A673 (cell line): Measurements from ENCODE around the gene MAP3K3.
"Not testable (repeated sequence)": the region's sequence is repeated elsewhere in the genome, so short reads cannot be mapped to it uniquely, and the experiment has no call there.

Experiments
- CTCF ChIP-seq: fragments of 300-800, 200-600 bp; sonication (generic); conservative IDR thresholded peaks from 2 replicates; pipeline ENCODE4 v1.5.1; 2017; ENCODE audit warnings: low read depth, mild to moderate bottlenecking, antibody characterized with exemption, low read length, moderate library complexity, mixed read lengths
- EZH2 ChIP-seq: fragments of 200-600 bp; sonication (generic); IDR thresholded peaks from 2 replicates; pipeline ENCODE4 v1.6.1; 2017; ENCODE audit warnings: borderline replicate concordance, low read depth, mild to moderate bottlenecking, mixed read lengths, antibody characterized with exemption, low read length; ENCODE audit not compliant: poor library complexity, severe bottlenecking

GRCh38 chr17:63720194-63720593, 98.0 kb downstream of the MAP3K3 start:
- TF ChIP-seq EZH2, CTCF: not testable (repeated sequence)
